Astrocyte (in vitro differentiated cells and primary cell): ENCODE results near the gene PARP6.

Experiments
- CTCF ChIP-seq: IDR thresholded peaks from 2 replicates; pipeline ENCODE4 v1.5.1; 2011; ENCODE audit warnings: low read depth, mild to moderate bottlenecking, inconsistent platforms, low read length, moderate library complexity; ENCODE audit not compliant: insufficient read depth
- EZH2 ChIP-seq: IDR thresholded peaks from 2 replicates; pipeline ENCODE4 v1.6.1; 2012; ENCODE audit warnings: mild to moderate bottlenecking, low read length, inconsistent platforms; ENCODE audit not compliant: insufficient read depth

DNA sequence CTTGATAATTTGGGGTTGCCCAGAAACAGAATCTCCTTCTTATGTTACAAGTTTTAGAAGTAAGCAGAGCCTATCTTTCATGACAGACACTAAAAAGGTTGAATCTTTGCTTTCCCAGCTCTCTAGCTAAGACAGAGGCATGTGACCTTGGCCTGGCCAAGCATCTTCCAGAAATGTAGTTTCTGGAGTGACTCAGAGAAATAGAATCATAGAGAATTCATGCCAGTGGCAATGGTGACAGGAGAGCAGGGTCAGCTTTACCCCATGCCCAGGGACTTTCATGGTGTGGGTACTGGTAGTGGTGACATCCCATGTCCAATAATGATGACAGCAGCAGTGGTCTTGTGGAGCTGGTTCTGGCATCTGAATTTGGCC is 4.0 kb upstream of the PARP6 start:
- TF ChIP-seq CTCF (no peak), EZH2 (no peak)
